Ishikawa (cell line): ENCODE data around the gene ACADSB.

Experiments used
- CEBPB ChIP-seq: IDR thresholded peaks from 2 replicates; pipeline ENCODE4 v1.6.1; 2012
- CREB1 ChIP-seq: IDR thresholded peaks from 2 replicates; pipeline ENCODE4 v1.6.1; 2012; ENCODE audit warnings: low read depth
- EGR1 ChIP-seq: IDR thresholded peaks from 2 replicates; pipeline ENCODE4 v1.6.1; 2012
- EP300 ChIP-seq: IDR thresholded peaks from 2 replicates; pipeline ENCODE4 v1.6.1; 2012; ENCODE audit warnings: borderline replicate concordance
- FOXM1 ChIP-seq: IDR thresholded peaks from 2 replicates; pipeline ENCODE4 v1.6.1; 2012; ENCODE audit warnings: low read depth, borderline replicate concordance
- MAX ChIP-seq: IDR thresholded peaks from 2 replicates; pipeline ENCODE4 v1.6.1; 2012
- NFIC ChIP-seq: IDR thresholded peaks from 2 replicates; pipeline ENCODE4 v1.6.1; 2012
- RAD21 ChIP-seq: IDR thresholded peaks from 2 replicates; pipeline ENCODE4 v1.6.1; 2012; ENCODE audit warnings: low read depth
- REST ChIP-seq: IDR thresholded peaks from 2 replicates; pipeline ENCODE4 v1.6.1; 2012; ENCODE audit warnings: low read depth, mild to moderate bottlenecking
- TAF1 ChIP-seq: IDR thresholded peaks from 2 replicates; pipeline ENCODE4 v1.6.1; 2012; ENCODE audit warnings: low read depth, mild to moderate bottlenecking
- TCF12 ChIP-seq: IDR thresholded peaks from 2 replicates; pipeline ENCODE4 v1.6.1; 2012; ENCODE audit warnings: low read depth
- TEAD4 ChIP-seq: IDR thresholded peaks from 2 replicates; pipeline ENCODE4 v1.6.1; 2012
- USF1 ChIP-seq: IDR thresholded peaks from 2 replicates; pipeline ENCODE4 v1.6.1; 2012
- YY1 ChIP-seq: IDR thresholded peaks from 2 replicates; pipeline ENCODE4 v1.6.1; 2012; ENCODE audit warnings: low read depth
- ZBTB7A ChIP-seq: IDR thresholded peaks from 2 replicates; pipeline ENCODE4 v1.6.1; 2012; ENCODE audit warnings: low read depth

ACADSB gene

GRCh38 chr10:123097039-123097438, 88.2 kb downstream of the ACADSB start:
- TF ChIP-seq EGR1 = no peak
- TF ChIP-seq MAX = peak; percentile 77

GRCh38 chr10:123100030-123100762, 91.4 kb downstream of the ACADSB start:
- TF ChIP-seq REST (no peak), YY1 (no peak), USF1 (no peak), CREB1 (no peak), TCF12 (no peak), MAX (no peak), ZBTB7A (no peak), TAF1 (no peak)

GRCh38 chr10:123101872-123102271, 93.1 kb downstream of the ACADSB start:
- TF ChIP-seq FOXM1 (no peak), CREB1 (no peak), NFIC (no peak), TEAD4 (no peak)

- no peak for TF ChIP-seq FOXM1
- no peak for TF ChIP-seq TAF1
- no peak for TF ChIP-seq RAD21
- no peak for TF ChIP-seq NFIC
- TF ChIP-seq REST = no peak
- no peak for TF ChIP-seq EP300
- TF ChIP-seq CREB1 = no peak
- no peak for TF ChIP-seq MAX
- no peak for TF ChIP-seq TCF12
- TF ChIP-seq ZBTB7A = no peak
- no peak for TF ChIP-seq USF1
- no peak for TF ChIP-seq YY1
- TF ChIP-seq CEBPB = no peak
- TF ChIP-seq EGR1 = no peak
- no peak for TF ChIP-seq TEAD4
These were observed 93.9 kb downstream of the ACADSB start for GRCh38 chr10:123102673-123103072.

- TF ChIP-seq NFIC = no peak
- TF ChIP-seq MAX = no peak
- TF ChIP-seq EGR1 = no peak
- TF ChIP-seq CEBPB = no peak
- TF ChIP-seq FOXM1 = no peak
- TF ChIP-seq YY1 = no peak
- TF ChIP-seq TEAD4 = no peak
- no peak for TF ChIP-seq RAD21
- TF ChIP-seq CREB1 = no peak
- TF ChIP-seq EP300 = no peak
- no peak for TF ChIP-seq TCF12
- TF ChIP-seq USF1 = no peak
- no peak for TF ChIP-seq TAF1
- no peak for TF ChIP-seq ZBTB7A
- no peak for TF ChIP-seq REST
These were observed 95.1 kb downstream of the ACADSB start for GRCh38 chr10:123103944-123104343.
